Calu3 (cell line): ENCODE data around the gene MUCL1. TPM values are rescaled to one million over a fixed set of nuclear protein-coding genes. Genes with fewer than 3 reads are reported as not detected.

Source experiments
- BruUV-seq: library from RNA; stranded (reverse); fragments of 400-500 nt; replicated peaks from 2 replicates; lab custom pipeline; 2021; lab: Mats Ljungman, UMichigan
- CTCF ChIA-PET: fragments of 300-600 bp; sonication (Branson Sonifier 250); formaldehyde crosslinking; loops from one replicate; lab custom pipeline; 2022; ENCODE audit warnings: antibody characterized with exemption; lab: Charles Lee
- DNase-seq: peaks from one replicate; pipeline ENCODE4 v3.0.0; 2022
- H3K27ac Mint-ChIP-seq: one replicate; pipeline ENCODE4 v1.8.0; 2022; ENCODE audit warnings: mixed read lengths; ENCODE audit not compliant: unreplicated experiment
- H3K27me3 Mint-ChIP-seq: one replicate; pipeline ENCODE4 v1.8.0; 2022; ENCODE audit warnings: mixed read lengths; ENCODE audit not compliant: unreplicated experiment
- H3K36me3 Mint-ChIP-seq: one replicate; pipeline ENCODE4 v1.8.0; 2022; ENCODE audit warnings: mild to moderate bottlenecking, moderate library complexity, mixed read lengths; ENCODE audit not compliant: insufficient read depth, unreplicated experiment
- H3K4me1 Mint-ChIP-seq: one replicate; pipeline ENCODE4 v1.8.0; 2022; ENCODE audit warnings: mild to moderate bottlenecking, low read depth, mixed read lengths; ENCODE audit not compliant: unreplicated experiment
- H3K4me3 Mint-ChIP-seq: one replicate; pipeline ENCODE4 v1.8.0; 2022; ENCODE audit warnings: mild to moderate bottlenecking, low read depth, moderate library complexity, mixed read lengths; ENCODE audit not compliant: unreplicated experiment
- H3K9me3 Mint-ChIP-seq: one replicate; pipeline ENCODE4 v1.8.0; 2022; ENCODE audit warnings: low read depth, mixed read lengths; ENCODE audit not compliant: unreplicated experiment
- CTCF ChIP-seq: fragments of 200-600 bp; IDR thresholded peaks from one replicate; pipeline ENCODE4 v1.8.0; 2022; ENCODE audit warnings: antibody characterized with exemption; ENCODE audit not compliant: unreplicated experiment
- intact Hi-C: fragments of 100-400 bp; cut with micrococcal nuclease; formaldehyde crosslinking; loops from one replicate; pipeline ENCODE4 v1.10.0; 2022; ENCODE audit not compliant: unreplicated experiment
- total RNA-seq: library from RNA; stranded (reverse); gene quantifications from 2 replicates; pipeline ENCODE4 v1.2.3, GENCODE V29; 2022

Gene MUCL1
- total RNA-seq, 1 experiment from 2014 or later: not detected

- intact Hi-C loops: no loop called here
- H3K36me3 Mint-ChIP-seq: no peaks in the 10 kb centered on the region
- BruUV-seq: no TSS peak
- H3K27ac Mint-ChIP-seq: no peak overlapping the region
- H3K9me3 Mint-ChIP-seq: no peaks in the 10 kb centered on the region
- peaks cover 10% of the 10 kb centered on the region for H3K4me1 Mint-ChIP-seq
- peaks cover 38% of the 10 kb centered on the region for H3K27me3 Mint-ChIP-seq
- CTCF ChIA-PET: interaction anchor here (1.0 kb wide), 1 partner anchor 337 kb away, joined by 4 read pairs; no protein-coding TSS in a partner anchor
- no peak overlapping the region for H3K4me3 Mint-ChIP-seq
- no peak for DNase-seq
- TF ChIP-seq CTCF: no peak
Observed at GRCh38 chr12:54890339-54890738, 36.0 kb downstream of the MUCL1 start.

DNA sequence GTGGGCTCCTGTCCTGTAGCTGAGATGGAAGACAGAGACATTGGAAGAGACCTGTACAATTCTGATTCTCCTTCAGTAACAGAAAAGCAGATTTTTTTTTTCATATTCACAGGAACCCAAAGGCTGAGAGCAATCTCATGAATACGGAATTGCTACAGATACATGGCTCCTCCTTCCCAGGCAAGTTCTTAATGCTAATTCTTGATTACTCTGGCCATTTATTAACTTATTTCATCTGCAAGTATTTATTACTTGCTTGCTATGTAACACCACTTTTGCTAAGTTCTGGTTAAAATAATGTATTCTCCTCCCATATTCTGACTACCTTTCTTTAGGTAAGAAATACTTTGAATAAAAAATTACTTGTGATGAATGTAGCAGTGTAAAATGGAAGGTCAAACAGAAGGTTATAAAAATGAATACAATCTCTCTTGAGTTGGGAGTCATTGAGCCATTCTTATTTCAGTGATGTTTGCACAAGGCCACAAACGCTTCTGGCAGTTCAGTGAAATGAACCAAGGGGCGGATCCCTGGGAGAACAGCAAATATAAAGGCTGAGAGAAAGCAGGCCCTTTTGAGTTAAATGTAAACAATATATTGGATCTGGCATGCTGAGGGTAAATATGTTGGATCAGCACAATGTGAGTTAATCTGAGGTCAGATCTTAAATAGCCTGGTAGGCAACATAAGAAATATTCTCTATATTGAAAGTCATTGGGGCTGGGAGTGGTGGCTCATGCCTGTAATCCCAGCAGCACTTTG, 37.6 kb downstream of the MUCL1 start:
- DNase-seq: peak; percentile 57
- no peak for TF ChIP-seq CTCF
- H3K27me3 Mint-ChIP-seq: peaks cover 26% of the 10 kb centered on the region
- H3K36me3 Mint-ChIP-seq: no peaks in the 10 kb centered on the region
- no peak overlapping the region for H3K4me3 Mint-ChIP-seq
- H3K4me1 Mint-ChIP-seq: peaks cover 10% of the 10 kb centered on the region
- BruUV-seq: no TSS peak
- no peak overlapping the region for H3K27ac Mint-ChIP-seq
- intact Hi-C loops: no loop called here
- H3K9me3 Mint-ChIP-seq: no peaks in the 10 kb centered on the region
- CTCF ChIA-PET: no interaction called here

Other genes with a start within 250 kb of the MUCL1 start
- not detected in 2 replicates for gene LACRT, start 219.6 kb upstream of the MUCL1 start, total RNA-seq
- not detected in 2 replicates for gene DCD, start 206.2 kb upstream of the MUCL1 start, total RNA-seq
- not detected in 2 replicates for gene TESPA1, start 130.2 kb downstream of the MUCL1 start, total RNA-seq
- gene NEUROD4, start 165.5 kb downstream of the MUCL1 start, total RNA-seq: not detected in 2 replicates